Neuronal stem cell (in vitro differentiated cells): ENCODE measurements around the gene RAB5A.
"Not testable (repeated sequence)": the region's sequence is repeated elsewhere in the genome, so short reads cannot be mapped to it uniquely, and the experiment has no call there.

ENCODE experiments used
- DNase-seq: peaks from one replicate; pipeline ENCODE4 v3.0.0-alpha.2; 2013; ENCODE audit warnings: low spot score
- H2AFZ ChIP-seq: one replicate; pipeline ENCODE4 v1.6.1; 2013; ENCODE audit warnings: mild to moderate bottlenecking, low read length, inconsistent platforms
- H2AK5ac ChIP-seq: 2 replicates; pipeline ENCODE4 v1.6.1; 2013; ENCODE audit warnings: low read depth, mild to moderate bottlenecking, inconsistent platforms, low read length, moderate library complexity, mixed read lengths
- H2BK120ac ChIP-seq: 2 replicates; pipeline ENCODE4 v1.6.1; 2013; ENCODE audit warnings: low read depth, mild to moderate bottlenecking, inconsistent platforms, low read length, moderate library complexity, mixed read lengths
- H2BK12ac ChIP-seq: one replicate; pipeline ENCODE4 v1.6.1; 2013; ENCODE audit warnings: low read length, inconsistent platforms
- H2BK15ac ChIP-seq: 2 replicates; pipeline ENCODE4 v1.6.1; 2013; ENCODE audit warnings: mild to moderate bottlenecking, low read length, inconsistent platforms, mixed read lengths
- H2BK5ac ChIP-seq: one replicate; pipeline ENCODE4 v1.6.1; 2013; ENCODE audit warnings: inconsistent platforms, mild to moderate bottlenecking, low read length, moderate library complexity
- H3K14ac ChIP-seq: one replicate; pipeline ENCODE4 v1.6.1; 2013; ENCODE audit warnings: low read length, inconsistent platforms
- H3K18ac ChIP-seq: 2 replicates; pipeline ENCODE4 v1.6.1; 2013; ENCODE audit warnings: low read length, inconsistent platforms
- H3K23ac ChIP-seq: 2 replicates; pipeline ENCODE4 v1.6.1; 2013; ENCODE audit warnings: low read depth, mild to moderate bottlenecking, mixed read lengths, low read length, inconsistent platforms; ENCODE audit not compliant: poor library complexity
- H3K27ac ChIP-seq: replicated peaks from 3 replicates; pipeline ENCODE4 v1.5.1; 2013; ENCODE audit warnings: low read length, inconsistent platforms
- H3K27me3 ChIP-seq, 3 experiments: 2 replicates each; pipeline ENCODE4 v1.6.1; 2013; ENCODE audit warnings: low read length in 3 of 3, mild to moderate bottlenecking in 2 of 3, inconsistent platforms in 1 of 3, low read depth in 1 of 3, mixed read lengths in 1 of 3, moderate library complexity in 1 of 3; ENCODE audit not compliant: control insufficient read depth in 3 of 3, insufficient read depth in 3 of 3
- H3K36me3 ChIP-seq, 2 donors: replicated peaks in 1 of 2; 2 replicates each; pipeline ENCODE4 v1.6.1; 2013; ENCODE audit warnings: low read length in 2 of 2; ENCODE audit not compliant: control insufficient read depth in 2 of 2, insufficient read depth in 2 of 2
- H3K4ac ChIP-seq: 2 replicates; pipeline ENCODE4 v1.6.1; 2013; ENCODE audit warnings: inconsistent platforms, mild to moderate bottlenecking, low read length, moderate library complexity
- H3K4me1 ChIP-seq, 2 donors: 1 replicate in 1 of 2; 2 replicates in 1 of 2; pipeline ENCODE4 v1.6.1; 2013; ENCODE audit warnings: low read length in 2 of 2, low read depth in 1 of 2; ENCODE audit not compliant: control insufficient read depth in 2 of 2, insufficient read depth in 1 of 2
- H3K4me2 ChIP-seq: one replicate; pipeline ENCODE4 v1.6.1; 2013; ENCODE audit warnings: mild to moderate bottlenecking, low read length, inconsistent platforms; ENCODE audit not compliant: insufficient read depth, poor library complexity, severe bottlenecking
- H3K4me3 ChIP-seq, 2 donors: 2 replicates each; pipeline ENCODE4 v1.5.1; 2013; ENCODE audit warnings: low read length in 2 of 2, mild to moderate bottlenecking in 2 of 2, inconsistent platforms in 1 of 2, moderate library complexity in 1 of 2
- H3K79me1 ChIP-seq: one replicate; pipeline ENCODE4 v1.6.1; 2013; ENCODE audit warnings: low read depth, mild to moderate bottlenecking, inconsistent platforms, low read length, moderate library complexity
- H3K9ac ChIP-seq: one replicate; pipeline ENCODE4 v1.6.1; 2013; ENCODE audit warnings: mild to moderate bottlenecking, low read depth, low read length, inconsistent platforms; ENCODE audit not compliant: poor library complexity
- H3K9me3 ChIP-seq, 2 donors: replicated peaks in 1 of 2; 2 replicates each; pipeline versions ENCODE3 to v1.6.1; 2013; ENCODE audit warnings: low read length in 2 of 2, mild to moderate bottlenecking in 2 of 2, inconsistent platforms in 1 of 2, low read depth in 1 of 2, mixed read lengths in 1 of 2, moderate library complexity in 1 of 2; ENCODE audit not compliant: control insufficient read depth in 2 of 2, insufficient read depth in 1 of 2
- H4K8ac ChIP-seq: one replicate; pipeline ENCODE4 v1.6.1; 2013; ENCODE audit warnings: low read depth, mild to moderate bottlenecking, inconsistent platforms, low read length, moderate library complexity
- H4K91ac ChIP-seq: one replicate; pipeline ENCODE4 v1.6.1; 2013; ENCODE audit warnings: low read length, low read depth, mild to moderate bottlenecking, inconsistent platforms; ENCODE audit not compliant: poor library complexity
- WGBS, 2 donors: extraction: QIAGEN DNeasy Blood & Tissue Kit; methylation state at CpG; one replicate each; pipeline ENCODE4 v1.1.7; 2013; ENCODE audit warnings: missing lambda C conversion rate in 2 of 2, mixed read lengths in 1 of 2; ENCODE audit not compliant: insufficient read length in 2 of 2, insufficient replicate concordance in 1 of 2; ENCODE audit errors: extremely low coverage in 2 of 2; 5-methylcytosine and 5-hydroxymethylcytosine counted together

Gene RAB5A

GRCh38 chr3:19988904-19989303 is 42.0 kb downstream of the RAB5A start:
- DNase-seq, H2AK5ac ChIP-seq, H2BK12ac ChIP-seq, H2BK5ac ChIP-seq, H4K8ac ChIP-seq, H3K23ac ChIP-seq, H3K18ac ChIP-seq, H2BK120ac ChIP-seq, H3K27me3 ChIP-seq, H3K27ac ChIP-seq, H3K14ac ChIP-seq, H3K9ac ChIP-seq, H3K4me3 ChIP-seq, H2AFZ ChIP-seq, H3K9me3 ChIP-seq, H3K79me1 ChIP-seq, H3K4ac ChIP-seq, H4K91ac ChIP-seq, H3K4me1 ChIP-seq, H2BK15ac ChIP-seq, H3K4me2 ChIP-seq: not testable (repeated sequence)
- WGBS, 2 donors, result no CpG with 5 or more reads among the region's 8 CpGs
- peaks cover 0 to 21% of the 10 kb centered on the region in 2 donors for H3K36me3 ChIP-seq

GRCh38 chr3:19994796-19995195 is 47.9 kb downstream of the RAB5A start:
- Histone ChIP-seq H2AK5ac (no peak overlapping the region), H3K79me1 (no peaks in the 10 kb centered on the region), H2BK15ac (no peak overlapping the region), H2BK5ac (no peak overlapping the region), H2AFZ (no peak overlapping the region), H3K36me3 (no peaks in the 10 kb centered on the region), H3K4me3 (no peak overlapping the region), H3K4me2 (no peak overlapping the region), H3K9ac (no peak overlapping the region), H3K4me1 (no peaks in the 10 kb centered on the region), H2BK120ac (no peak overlapping the region), H2BK12ac (no peak overlapping the region), H4K8ac (no peak overlapping the region), H3K14ac (no peak overlapping the region), H4K91ac (no peak overlapping the region), H3K23ac (no peak overlapping the region), H3K18ac (no peak overlapping the region), H3K4ac (no peak overlapping the region), H3K27me3 (no peaks in the 10 kb centered on the region), H3K9me3 (no peaks in the 10 kb centered on the region), H3K27ac (no peak overlapping the region)
- no CpG with 5 or more reads among the region's 2 CpGs for WGBS, 2 donors
- DNase-seq, result no peak

GRCh38 chr3:19997502-19997901 is 50.6 kb downstream of the RAB5A start:
- Histone ChIP-seq H3K27me3 (no peaks in the 10 kb centered on the region), H3K4me1 (no peaks in the 10 kb centered on the region), H3K4ac (no peak overlapping the region), H3K27ac (no peak overlapping the region), H3K23ac (no peak overlapping the region), H3K79me1 (no peaks in the 10 kb centered on the region), H4K91ac (no peak overlapping the region), H3K9ac (no peak overlapping the region), H2AK5ac (no peak overlapping the region), H2BK15ac (no peak overlapping the region), H4K8ac (no peak overlapping the region), H3K18ac (no peak overlapping the region), H2BK12ac (no peak overlapping the region), H3K14ac (no peak overlapping the region), H2AFZ (no peak overlapping the region), H3K4me2 (no peak overlapping the region), H3K36me3 (no peaks in the 10 kb centered on the region), H3K4me3 (no peak overlapping the region), H2BK120ac (no peak overlapping the region), H3K9me3 (no peaks in the 10 kb centered on the region), H2BK5ac (no peak overlapping the region)
- WGBS, 2 donors, result no CpG with 5 or more reads among the region's 4 CpGs
- DNase-seq, result no peak

- Histone ChIP-seq H3K4me1 (no peaks in the 10 kb centered on the region), H2BK5ac (no peak overlapping the region), H3K9ac (no peak overlapping the region), H3K4ac (no peak overlapping the region), H2BK120ac (no peak overlapping the region), H3K79me1 (no peaks in the 10 kb centered on the region), H2BK15ac (no peak overlapping the region), H3K27ac (no peak overlapping the region), H3K4me3 (no peak overlapping the region), H4K8ac (no peak overlapping the region), H3K14ac (no peak overlapping the region), H3K9me3 (no peaks in the 10 kb centered on the region), H2AK5ac (no peak overlapping the region), H3K18ac (no peak overlapping the region), H2BK12ac (no peak overlapping the region), H4K91ac (no peak overlapping the region), H3K27me3 (no peaks in the 10 kb centered on the region), H2AFZ (no peak overlapping the region), H3K4me2 (no peak overlapping the region), H3K36me3 (no peaks in the 10 kb centered on the region), H3K23ac (no peak overlapping the region)
- DNase-seq, result no peak
- WGBS, 2 donors, result no CpG with 5 or more reads among the region's 3 CpGs
Observed at GRCh38 chr3:20001932-20002331, 55.0 kb downstream of the RAB5A start.
